Measurements from ENCODE around the gene ACTG1. TPM values are rescaled to one million over a fixed set of nuclear protein-coding genes. Genes with fewer than 3 reads are reported as not detected.

Gene ACTG1
- total RNA-seq, 2 experiments from 2014 or later, result 2,707 to 2,894 TPM

DNA sequence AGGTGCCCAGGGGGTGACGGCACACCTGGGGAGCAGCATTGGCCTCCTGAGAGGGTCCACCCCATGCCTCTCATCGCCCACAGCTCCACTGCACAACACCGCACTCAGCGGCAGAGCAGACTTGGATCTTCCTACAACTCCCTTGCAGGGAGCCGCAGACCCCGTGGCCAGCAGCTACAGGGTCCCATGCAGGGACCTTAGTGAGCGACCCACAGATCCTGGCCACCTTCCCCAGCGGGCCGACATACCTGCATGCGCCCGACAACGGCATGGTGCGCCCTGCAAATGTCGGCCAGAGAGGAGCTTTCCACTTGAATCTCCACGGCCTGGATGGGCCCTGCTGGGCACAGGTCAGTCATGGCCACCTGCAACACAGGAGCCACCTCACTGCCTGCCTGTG, 31.2 kb upstream of the ACTG1 start:
- Histone ChIP-seq H3K4me3 (ENCODE audit: low read depth, low read length, poor library complexity, severe bottlenecking) (no peak overlapping the region), H3K36me3 (ENCODE audit: insufficient read depth, low read length) (peaks cover 73% of the 10 kb centered on the region), H3K4me1 (ENCODE audit: insufficient read depth, low read length, poor library complexity, severe bottlenecking) (no peaks in the 10 kb centered on the region), H2AFZ (ENCODE audit: low read length) (no peak overlapping the region), H3K4me2 (ENCODE audit: low read length) (no peak overlapping the region), H3K79me2 (ENCODE audit: insufficient read depth, low read depth, low read length) (no peaks in the 10 kb centered on the region), H3K27ac (ENCODE audit: low read depth, low read length, poor library complexity, severe bottlenecking) (no peak overlapping the region), H4K20me1 (ENCODE audit: insufficient read depth, low read length) (no peaks in the 10 kb centered on the region), H3K9me3 (ENCODE audit: low read length) (no peaks in the 10 kb centered on the region), H3K9me2 (ENCODE audit: insufficient read depth, low read length) (no peaks in the 10 kb centered on the region)
- BruUV-seq (replicated peaks), result no TSS peak
- TF ChIP-seq CTCF (conservative IDR thresholded peaks at IDR 0.05; ENCODE audit: low read length) (no peak), EZH2phosphoT487 (IDR thresholded peaks at IDR 0.05; ENCODE audit: borderline replicate concordance, low read depth, low read length) (no peak)
- CTCF ChIA-PET (ENCODE audit: unreplicated experiment), result no interaction called here
- DNase-seq (ENCODE audit: low spot score), result no peak
- POLR2A ChIA-PET, result interaction anchor here (0.6 to 1.1 kb wide), 2 partner anchors 10 to 108 kb away, joined by 3 read pairs; no protein-coding TSS in a partner anchor
- intact Hi-C loops (cut with micrococcal nuclease; ENCODE audit: unreplicated experiment), result no loop called here

- intact Hi-C loops (cut with micrococcal nuclease; ENCODE audit: unreplicated experiment), result no loop called here
- no peaks in the 10 kb centered on the region for H3K9me2 ChIP-seq (ENCODE audit: insufficient read depth, low read length)
- H3K36me3 ChIP-seq (ENCODE audit: insufficient read depth, low read length), result peaks cover 70% of the 10 kb centered on the region
- no peak for DNase-seq (ENCODE audit: low spot score)
- H2AFZ ChIP-seq (ENCODE audit: low read length), result no peak overlapping the region
- no peaks in the 10 kb centered on the region for H4K20me1 ChIP-seq (ENCODE audit: insufficient read depth, low read length)
- no peak overlapping the region for H3K4me2 ChIP-seq (ENCODE audit: low read length)
- H3K79me2 ChIP-seq (ENCODE audit: insufficient read depth, low read depth, low read length), result no peaks in the 10 kb centered on the region
- H3K4me1 ChIP-seq (ENCODE audit: insufficient read depth, low read length, poor library complexity, severe bottlenecking), result no peaks in the 10 kb centered on the region
- BruUV-seq (replicated peaks), result no TSS peak
- TF ChIP-seq CTCF (conservative IDR thresholded peaks at IDR 0.05; ENCODE audit: low read length) (no peak), EZH2phosphoT487 (IDR thresholded peaks at IDR 0.05; ENCODE audit: borderline replicate concordance, low read depth, low read length) (no peak)
- H3K27ac ChIP-seq (ENCODE audit: low read depth, low read length, poor library complexity, severe bottlenecking), result no peak overlapping the region
- no peak overlapping the region for H3K4me3 ChIP-seq (ENCODE audit: low read depth, low read length, poor library complexity, severe bottlenecking)
- ChIA-PET CTCF (ENCODE audit: unreplicated experiment) (no interaction called here), POLR2A (interaction anchor here (1.1 kb wide), 1 partner anchor 9 kb away, joined by 3 read pairs; no protein-coding TSS in a partner anchor)
- no peaks in the 10 kb centered on the region for H3K9me3 ChIP-seq (ENCODE audit: low read length)
These were observed 30.7 kb upstream of the ACTG1 start for GRCh38 chr17:81543339-81543675.

DNA sequence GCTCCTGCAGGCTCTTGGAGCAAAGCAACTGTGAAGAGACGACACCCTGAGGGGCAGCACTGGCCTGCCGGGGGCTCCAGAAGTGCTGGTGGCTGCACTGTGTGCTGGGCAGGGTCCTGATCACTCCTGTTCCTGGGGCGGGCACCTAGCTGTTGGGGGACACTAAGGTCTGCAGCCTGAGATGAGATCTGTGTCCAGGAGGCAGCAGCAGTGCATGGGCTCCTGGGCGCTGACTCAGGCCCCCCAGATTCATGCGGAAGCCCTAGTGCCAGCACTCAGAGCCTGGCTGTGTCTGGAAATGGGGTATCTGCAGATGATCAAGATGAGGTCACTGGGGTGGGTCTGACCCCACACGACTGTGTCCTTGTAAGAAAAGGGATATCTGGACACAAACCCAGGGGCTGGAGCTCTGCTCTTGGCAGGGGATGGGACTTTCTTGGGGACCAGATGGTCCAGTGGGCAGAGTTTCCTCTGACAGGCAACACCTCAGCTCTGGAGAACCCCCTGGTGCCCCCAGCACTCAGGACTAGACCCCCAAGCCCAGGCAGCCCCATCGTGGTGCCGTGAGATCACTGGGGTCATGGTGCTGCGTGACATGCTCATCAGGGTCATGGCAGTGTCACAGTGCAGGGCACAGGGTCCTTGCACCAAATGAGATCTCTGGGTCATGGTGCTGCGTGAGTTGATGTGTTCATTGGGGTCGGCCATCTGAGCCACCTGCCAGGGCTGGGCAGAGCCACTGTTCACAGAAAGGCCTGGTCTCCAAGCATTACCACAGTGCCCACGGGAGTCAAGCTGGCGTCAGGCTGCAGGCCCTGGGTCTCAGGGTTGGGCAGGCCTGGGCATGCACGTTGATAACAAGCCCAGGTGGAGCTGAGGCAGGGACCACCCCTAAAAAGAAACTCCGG, 30.1 kb upstream of the ACTG1 start:
- Histone ChIP-seq H3K9me3 (ENCODE audit: low read length) (no peaks in the 10 kb centered on the region), H3K27ac (ENCODE audit: low read depth, low read length, poor library complexity, severe bottlenecking) (no peak overlapping the region), H3K36me3 (ENCODE audit: insufficient read depth, low read length) (peaks cover 64% of the 10 kb centered on the region), H3K9me2 (ENCODE audit: insufficient read depth, low read length) (no peaks in the 10 kb centered on the region), H4K20me1 (ENCODE audit: insufficient read depth, low read length) (no peaks in the 10 kb centered on the region), H2AFZ (ENCODE audit: low read length) (no peak overlapping the region), H3K4me1 (ENCODE audit: insufficient read depth, low read length, poor library complexity, severe bottlenecking) (no peaks in the 10 kb centered on the region), H3K4me3 (ENCODE audit: low read depth, low read length, poor library complexity, severe bottlenecking) (no peak overlapping the region), H3K79me2 (ENCODE audit: insufficient read depth, low read depth, low read length) (no peaks in the 10 kb centered on the region), H3K4me2 (ENCODE audit: low read length) (no peak overlapping the region)
- intact Hi-C loops (cut with micrococcal nuclease; ENCODE audit: unreplicated experiment), result no loop called here
- ChIA-PET CTCF (ENCODE audit: unreplicated experiment) (no interaction called here), POLR2A (no interaction called here)
- no TSS peak for BruUV-seq (replicated peaks)
- TF ChIP-seq EZH2phosphoT487 (IDR thresholded peaks at IDR 0.05; ENCODE audit: borderline replicate concordance, low read depth, low read length) (no peak), CTCF (conservative IDR thresholded peaks at IDR 0.05; ENCODE audit: low read length) (no peak)
- no peak for DNase-seq (ENCODE audit: low spot score)
